Motor neuron (in vitro differentiated cells): ENCODE measurements around the gene FOXP1. TPM values are rescaled to one million over a fixed set of nuclear protein-coding genes. Genes with fewer than 3 reads are reported as not detected.

ENCODE experiments used
- ATAC-seq, 8 experiments: fragments of 200-7000 bp; cut with Tn5 transposase; replicated peaks in 6 of 8; 2 replicates each; pipeline ENCODE4 v1.8.0; 2021; ENCODE audit warnings: mild to moderate bottlenecking in 8 of 8, moderate library complexity in 8 of 8
- H3K27ac ChIP-seq, 2 donors: fragments of 250-450 bp; sonication (Bioruptor Pico); 2 replicates each; pipeline ENCODE4 v1.9.0; 2021; ENCODE audit warnings: antibody characterized with exemption in 2 of 2, mild to moderate bottlenecking in 2 of 2, moderate library complexity in 1 of 2
- H3K4me1 ChIP-seq, 2 donors: fragments of 250-450 bp; sonication (Bioruptor Pico); replicated peaks in 1 of 2; 2 replicates each; pipeline ENCODE4 v1.6.1; 2021; ENCODE audit warnings: antibody characterized with exemption in 2 of 2, mild to moderate bottlenecking in 2 of 2, moderate library complexity in 1 of 2
- H3K4me3 ChIP-seq, 5 donors: fragments of 250-450 bp; sonication (Bioruptor Pico); 2 replicates each; pipeline ENCODE4 v1.9.0; 2021; ENCODE audit warnings: antibody characterized with exemption in 5 of 5, mild to moderate bottlenecking in 5 of 5, moderate library complexity in 4 of 5
- WGBS, 10 experiments: fragments of 450-650 bp; shearing (Covaris generic); methylation state at CpG; one replicate each; pipeline ENCODE4 v1.0.0; 2022; 5-methylcytosine and 5-hydroxymethylcytosine counted together
- in situ Hi-C, 9 experiments: fragments of 400-800 bp; cut with MboI; loops; one replicate each; pipeline ENCODE4 v1.15.0; 2021; ENCODE audit warnings: low sequenced_read_pairs in 9 of 9, low pct_unique_long_range_greater_than_20kb in 2 of 9; ENCODE audit not compliant: unreplicated experiment in 9 of 9
- total RNA-seq, 8 experiments: library from RNA; unstranded; fragments of 300-600 nt; gene quantifications; 2 replicates each; pipeline versions ENCODE4 v1.2.3 to v1.2.4, GENCODE V29; 2022

FOXP1 gene
- total RNA-seq, 8 experiments from 2014 or later: 7.0 to 118 (median 74.5) TPM

DNA sequence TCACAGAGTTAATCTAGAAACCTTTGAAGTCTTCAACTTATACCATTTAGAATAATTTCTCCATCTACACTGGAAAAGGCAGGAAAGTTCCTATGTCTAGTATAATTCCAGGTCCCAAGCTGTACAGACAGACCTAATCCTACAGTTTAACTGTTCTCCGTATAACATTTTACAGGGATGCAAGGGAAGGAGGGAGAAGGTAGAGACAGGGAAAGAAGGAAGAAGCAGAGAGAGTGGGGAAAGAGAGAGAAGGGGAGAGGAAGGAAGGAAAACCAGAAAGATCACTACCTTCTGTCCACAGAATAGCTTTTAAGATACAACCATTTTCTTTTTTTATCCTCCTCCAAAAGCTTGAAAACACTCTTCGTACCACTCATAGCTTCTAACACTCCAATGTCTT is 185.8 kb downstream of the FOXP1 start:
- H3K4me1 ChIP-seq: peaks cover 27 to 34% of the 10 kb centered on the region in 2 donors
- H3K27ac ChIP-seq: no peak overlapping the region
- H3K4me3 ChIP-seq: no peak overlapping the region
- in situ Hi-C loops: no loop called here
- WGBS, 10 experiments: 75 to 100% (median 91%) methylated on average over 1 to 2 of the region's 2 CpGs
- no peak for ATAC-seq

DNA sequence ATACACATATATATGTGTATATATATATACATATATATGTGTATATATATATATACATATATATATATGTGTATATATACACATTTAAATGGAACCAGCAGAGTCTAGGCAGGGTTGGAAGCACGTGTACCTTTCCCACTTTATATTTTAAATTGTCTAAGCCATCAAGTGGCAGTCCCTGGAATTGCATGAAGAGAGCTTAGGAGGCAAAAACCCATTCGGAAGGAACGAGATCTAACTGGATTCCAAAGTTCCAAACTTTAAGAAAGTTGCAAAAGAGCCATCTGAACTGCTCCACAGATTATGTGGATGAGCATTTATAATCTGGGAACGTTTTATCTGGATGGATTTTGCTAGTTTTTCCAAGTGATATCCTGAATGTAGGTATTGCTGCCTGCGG is 186.5 kb downstream of the FOXP1 start:
- in situ Hi-C loops: no loop called here
- 0 to 63% (median 48%) methylated on average over 1 to 3 of the region's 5 CpGs; no CpG with 5 or more reads in 4 of the 10 experiments for WGBS, 10 experiments
- H3K4me1 ChIP-seq: peaks cover 27 to 38% of the 10 kb centered on the region in 2 donors
- H3K27ac ChIP-seq: no peak overlapping the region
- peak in 2 of 8 experiments; percentile 19 to 45 for ATAC-seq
- H3K4me3 ChIP-seq: no peak overlapping the region

DNA sequence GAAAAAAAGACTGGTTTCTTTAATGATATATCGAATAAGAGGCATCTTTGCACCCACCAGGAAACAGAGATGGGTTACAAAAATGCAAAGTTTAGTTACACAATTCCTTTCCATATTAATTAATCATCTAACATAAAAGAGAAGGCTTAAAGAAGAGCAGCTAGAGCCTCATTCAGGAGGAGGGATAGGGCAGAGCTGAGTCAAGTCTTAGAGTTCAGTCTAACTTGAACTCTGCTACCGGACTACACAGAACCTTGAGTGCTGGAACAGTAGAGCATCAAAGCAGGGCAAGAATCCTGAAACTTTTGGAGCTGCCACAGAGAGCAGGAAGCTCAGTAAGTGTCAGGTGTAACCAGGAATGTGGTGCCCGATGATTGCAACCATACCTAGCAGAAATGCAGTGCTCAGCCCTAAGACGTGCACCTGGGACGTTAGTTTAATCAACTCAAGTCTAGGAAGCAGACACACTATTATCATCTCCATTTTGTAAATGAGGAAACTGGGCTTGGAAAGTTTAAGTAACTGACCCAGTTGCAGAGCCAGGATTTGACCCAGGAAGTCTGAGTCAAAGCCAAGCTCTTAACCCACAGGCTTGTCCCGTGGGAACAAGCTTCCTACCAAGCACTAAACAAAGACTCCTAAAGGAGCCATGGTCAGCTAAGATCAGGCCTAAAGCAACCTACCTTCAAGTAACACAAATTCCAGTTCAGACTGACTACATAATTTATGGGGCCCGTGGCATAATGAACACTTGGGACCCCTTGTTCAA is 187.4 kb downstream of the FOXP1 start:
- in situ Hi-C loops: no loop called here
- no peak overlapping the region for H3K27ac ChIP-seq
- ATAC-seq: no peak
- no peak overlapping the region for H3K4me3 ChIP-seq
- peaks cover 27 to 42% of the 10 kb centered on the region in 2 donors for H3K4me1 ChIP-seq
- 60 to 100% (median 90%) methylated on average over 1 to 7 of the region's 7 CpGs; no CpG with 5 or more reads in 1 of the 10 experiments for WGBS, 10 experiments

DNA sequence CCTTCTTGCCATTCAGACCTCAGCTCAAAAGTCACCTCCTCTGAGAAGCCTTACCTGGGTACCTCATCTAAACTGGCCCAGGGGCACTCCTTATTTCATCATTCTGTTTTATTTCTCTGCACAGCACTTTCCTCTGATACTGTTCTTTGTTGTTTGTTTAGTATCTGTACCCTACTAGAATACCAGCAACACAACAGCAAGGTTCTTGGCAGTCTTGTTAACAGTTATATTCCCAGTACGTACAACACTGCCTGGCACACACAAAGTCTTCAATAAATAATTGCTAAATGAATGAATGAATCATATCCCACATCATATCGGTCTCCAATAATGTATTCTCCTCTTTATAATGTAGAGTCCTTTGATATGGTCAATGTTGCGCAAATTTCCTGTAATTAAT is 188.1 kb downstream of the FOXP1 start:
- in situ Hi-C loops: no loop called here
- no peak overlapping the region for H3K27ac ChIP-seq
- no peak for ATAC-seq
- H3K4me3 ChIP-seq: no peak overlapping the region
- WGBS, 10 experiments: 50 to 100% (median 100%) methylated on average over 1 to 3 of the region's 3 CpGs; no CpG with 5 or more reads in 1 of the 10 experiments
- peaks cover 29 to 41% of the 10 kb centered on the region in 2 donors for H3K4me1 ChIP-seq

DNA sequence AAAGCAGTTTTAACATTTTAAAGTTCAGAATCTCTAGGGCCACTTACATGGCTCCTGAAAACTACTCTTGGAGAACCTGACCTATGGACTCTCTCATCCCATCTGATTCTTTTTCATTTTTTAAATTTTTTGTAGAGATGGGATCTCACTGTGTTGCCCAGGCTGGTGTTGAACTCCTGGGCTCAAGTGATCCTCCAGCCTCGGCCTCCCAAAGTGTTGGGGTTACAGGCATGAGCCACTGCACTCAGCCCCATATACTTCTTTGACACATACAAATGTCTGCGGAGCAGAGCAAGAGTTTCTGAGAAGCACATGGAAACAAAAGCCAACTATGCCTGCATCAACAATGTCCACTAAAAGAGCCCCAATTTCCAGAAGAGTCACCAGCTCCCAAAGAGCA is 189.8 kb downstream of the FOXP1 start:
- Histone ChIP-seq H3K27ac (no peak overlapping the region), H3K4me1 (peaks cover 44 to 49% of the 10 kb centered on the region in 2 donors), H3K4me3 (no peak overlapping the region)
- 90 to 100% (median 100%) methylated on average over 1 to 2 of the region's 2 CpGs; no CpG with 5 or more reads in 2 of the 10 experiments for WGBS, 10 experiments
- no peak for ATAC-seq
- in situ Hi-C loops: no loop called here

DNA sequence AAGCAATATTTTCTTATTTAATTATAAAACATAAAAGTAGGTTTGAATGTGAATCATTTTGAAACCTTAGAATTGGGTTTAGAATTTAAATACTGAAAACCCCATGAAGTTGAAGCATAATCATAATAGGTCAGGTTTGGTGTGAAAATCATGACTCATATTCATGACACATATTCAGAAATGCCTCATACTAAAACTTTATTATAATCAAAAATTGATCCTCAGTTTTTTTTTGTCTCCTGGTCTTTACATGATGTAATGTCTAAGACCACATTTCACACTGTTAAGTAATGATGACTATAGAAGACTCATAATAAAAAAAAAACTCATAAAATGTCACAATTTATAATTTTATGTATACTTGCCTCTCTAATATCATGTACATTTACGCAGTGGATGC is 190.4 kb downstream of the FOXP1 start:
- Histone ChIP-seq H3K27ac (no peak overlapping the region), H3K4me1 (peaks cover 38 to 49% of the 10 kb centered on the region in 2 donors), H3K4me3 (no peak overlapping the region)
- 70 to 100% (median 92%) methylated on average over 1 of the region's 1 CpG; no CpG with 5 or more reads in 3 of the 10 experiments for WGBS, 10 experiments
- in situ Hi-C loops: no loop called here
- ATAC-seq: peak in 1 of 8 experiments; percentile 19

DNA sequence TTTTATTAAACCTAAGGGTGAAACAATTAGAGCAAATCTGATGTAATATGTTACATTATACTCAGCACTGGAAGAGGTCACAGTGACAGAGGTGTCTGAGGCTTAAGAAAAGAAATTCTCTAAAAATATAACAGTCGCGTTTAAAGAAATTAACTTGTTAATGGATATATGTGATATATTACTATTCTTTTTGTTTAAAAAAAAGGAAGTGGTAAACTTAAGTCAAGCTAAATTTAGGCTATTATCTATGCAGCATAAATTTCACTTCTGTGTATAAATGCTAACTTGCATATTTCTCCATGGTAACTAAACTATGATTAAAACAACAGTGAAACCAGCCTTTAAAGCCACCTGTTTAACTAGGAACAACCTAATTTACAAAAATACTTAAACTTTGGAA is 191.3 kb downstream of the FOXP1 start:
- peaks cover 30 to 43% of the 10 kb centered on the region in 2 donors for H3K4me1 ChIP-seq
- WGBS, 10 experiments: 74 to 100% (median 91%) methylated on average over 2 of the region's 2 CpGs; no CpG with 5 or more reads in 2 of the 10 experiments
- H3K27ac ChIP-seq: no peak overlapping the region
- H3K4me3 ChIP-seq: no peak overlapping the region
- in situ Hi-C loops: no loop called here
- peak in 2 of 8 experiments; percentile 56 to 70 for ATAC-seq

DNA sequence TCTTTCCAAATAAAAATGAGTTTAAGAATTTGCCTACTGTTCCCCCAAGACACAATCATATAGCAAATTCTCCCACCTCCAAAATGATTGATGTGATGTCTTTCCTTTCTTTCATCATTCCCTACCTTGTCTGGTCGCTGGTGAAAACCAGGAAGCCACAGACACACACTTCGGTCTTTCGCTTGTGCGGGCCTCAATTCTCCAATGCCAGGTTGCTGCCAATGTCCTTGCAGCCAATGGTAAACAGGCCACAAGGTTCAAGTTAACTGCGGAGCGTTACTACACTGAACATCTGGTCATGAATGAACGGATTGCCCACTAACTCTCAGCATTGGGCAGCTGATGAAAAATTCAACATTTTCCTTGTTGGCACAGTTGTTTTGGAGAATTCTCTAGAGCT is 192.2 kb downstream of the FOXP1 start:
- Histone ChIP-seq H3K4me3 (no peak overlapping the region), H3K4me1 (peaks cover 27 to 41% of the 10 kb centered on the region in 2 donors), H3K27ac (no peak overlapping the region)
- ATAC-seq: no peak
- in situ Hi-C loops: no loop called here
- 53 to 100% (median 90%) methylated on average over 1 to 7 of the region's 7 CpGs; no CpG with 5 or more reads in 1 of the 10 experiments for WGBS, 10 experiments

DNA sequence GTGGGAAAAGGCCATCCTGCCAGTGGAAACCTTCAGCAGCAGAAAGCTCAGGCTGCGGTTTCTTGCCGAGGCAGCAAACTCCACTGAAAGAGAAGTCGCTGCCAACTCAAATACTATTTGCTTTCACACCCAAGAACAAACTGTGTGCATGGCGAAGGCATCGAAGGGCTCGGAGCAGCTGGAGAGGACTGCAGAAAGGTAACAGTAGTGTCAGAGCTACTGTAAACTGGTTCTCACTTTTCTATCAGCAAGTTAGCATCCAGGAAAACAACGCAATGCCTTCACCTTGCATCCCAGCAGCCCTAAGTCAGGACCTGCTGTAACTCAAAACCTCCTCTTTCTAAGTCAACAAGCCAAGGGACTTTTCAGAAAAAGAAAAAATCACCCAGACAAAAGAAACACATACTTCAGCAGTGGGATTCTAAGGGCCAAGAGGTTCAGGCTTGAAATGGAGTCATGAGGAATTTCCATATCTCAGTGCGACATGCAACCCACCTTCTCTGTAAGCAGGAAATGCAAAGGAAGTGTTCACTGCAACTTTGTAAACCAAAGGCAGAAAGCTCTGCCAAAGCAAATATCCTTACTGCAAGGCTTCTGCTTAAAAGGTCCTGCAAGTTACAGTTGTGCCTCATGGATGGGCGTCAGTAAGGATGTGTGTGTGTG is 193.5 kb downstream of the FOXP1 start:
- peak overlapping the region in 1 of 5 donors; percentile 13 for H3K4me3 ChIP-seq
- in situ Hi-C loops: no loop called here
- ATAC-seq: peak in 4 of 8 experiments; percentile 31 to 76 (median 36)
- peak overlapping the region in 1 of 2 donors; percentile 5 for H3K27ac ChIP-seq
- H3K4me1 ChIP-seq: peaks cover 35 to 51% of the 10 kb centered on the region in 2 donors
- 6 to 98% (median 36%) methylated on average over 2 to 8 of the region's 9 CpGs for WGBS, 10 experiments

DNA sequence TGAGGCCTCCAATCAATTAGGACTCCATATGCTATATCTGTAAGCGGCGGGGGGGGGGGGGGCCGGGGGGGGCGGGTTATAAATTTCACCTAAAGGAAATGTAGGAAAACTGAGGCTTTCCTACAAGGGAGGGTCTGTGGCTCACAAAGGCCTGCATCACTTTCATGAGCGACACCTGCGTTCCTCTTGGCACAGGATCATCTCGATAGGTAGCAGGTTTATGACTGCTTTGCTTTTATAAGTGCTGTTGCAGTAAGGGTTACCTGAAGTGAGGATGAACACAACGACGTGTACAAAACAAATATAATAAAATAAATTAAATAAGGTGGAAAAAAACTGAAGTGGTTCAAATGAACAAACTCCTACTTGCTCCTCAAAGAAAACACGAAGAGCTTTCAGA is 194.3 kb downstream of the FOXP1 start:
- 71 to 100% (median 92%) methylated on average over 1 to 6 of the region's 10 CpGs; no CpG with 5 or more reads in 1 of the 10 experiments for WGBS, 10 experiments
- Histone ChIP-seq H3K4me1 (peaks cover 40 to 60% of the 10 kb centered on the region in 2 donors), H3K27ac (no peak overlapping the region), H3K4me3 (no peak overlapping the region)
- no peak for ATAC-seq
- in situ Hi-C loops: no loop called here

DNA sequence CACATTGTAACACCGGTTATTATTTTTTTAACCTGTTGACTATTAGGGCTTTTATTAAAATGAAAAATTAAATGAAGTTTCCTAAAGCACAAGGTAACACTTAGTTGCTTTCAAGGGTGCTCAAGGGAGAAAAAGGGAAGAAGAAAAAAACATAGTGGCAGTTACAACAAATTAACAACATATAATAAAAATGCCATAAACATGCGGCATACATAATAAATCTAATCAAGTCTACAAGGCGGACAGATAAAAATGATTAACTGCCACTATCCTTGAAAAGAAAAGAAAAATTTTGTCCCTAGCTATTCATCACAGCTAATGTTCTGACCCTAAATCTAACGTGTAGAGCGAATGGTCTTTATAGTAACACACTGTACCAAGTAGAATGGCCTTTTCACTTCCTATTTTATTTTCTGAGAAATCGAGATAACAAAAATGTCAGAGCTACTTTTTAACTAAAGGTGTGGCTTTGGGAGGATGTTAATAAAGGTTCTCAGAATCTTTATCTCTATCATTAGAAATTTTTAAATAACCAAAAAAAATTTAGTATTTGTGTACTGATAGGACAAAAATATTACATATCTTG is 194.9 kb downstream of the FOXP1 start:
- in situ Hi-C loops: no loop called here
- peaks cover 40 to 60% of the 10 kb centered on the region in 2 donors for H3K4me1 ChIP-seq
- 69 to 100% (median 80%) methylated on average over 2 to 6 of the region's 6 CpGs for WGBS, 10 experiments
- H3K27ac ChIP-seq: no peak overlapping the region
- ATAC-seq: peak in 1 of 8 experiments; percentile 24
- H3K4me3 ChIP-seq: no peak overlapping the region

DNA sequence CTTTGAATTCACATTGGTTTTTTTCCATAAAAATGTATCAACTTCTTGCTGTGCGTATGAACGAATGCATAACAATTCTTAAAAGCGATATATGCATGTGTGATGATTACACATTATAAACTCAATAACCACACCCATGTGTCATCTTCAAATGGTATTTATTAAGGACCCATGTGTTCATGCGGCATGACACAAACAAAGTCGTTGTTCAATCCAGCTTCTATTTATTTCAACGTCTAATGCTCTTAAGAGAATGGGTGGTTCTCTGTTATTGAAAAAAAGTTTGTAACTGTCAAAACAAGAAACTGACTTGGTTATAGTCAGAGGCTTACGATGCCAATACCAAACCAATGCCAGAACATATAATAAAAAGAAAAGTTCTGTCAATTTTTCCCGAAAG is 195.9 kb downstream of the FOXP1 start:
- Histone ChIP-seq H3K4me3 (no peak overlapping the region), H3K27ac (no peak overlapping the region), H3K4me1 (peaks cover 40 to 60% of the 10 kb centered on the region in 2 donors)
- no peak for ATAC-seq
- in situ Hi-C loops: no loop called here
- WGBS, 10 experiments: 38 to 100% (median 91%) methylated on average over 3 to 8 of the region's 8 CpGs
